ENCODE measurements around the gene GALNT10. TPM values are rescaled to one million over a fixed set of nuclear protein-coding genes. Genes with fewer than 3 reads are reported as not detected.

Gene GALNT10
- total and polyA plus RNA-seq, 2 experiments from 2014 or later = 3.2 to 12.9 TPM

GRCh38 chr5:154459015-154459414, 268.5 kb downstream of the GALNT10 start:
- no peak overlapping the region for H3K27ac Mint-ChIP-seq
- H3K9me2 ChIP-seq (ENCODE audit: insufficient read depth) = no peaks in the 10 kb centered on the region
- H3F3A ChIP-seq (replicated peaks; ENCODE audit: low read depth) = no peaks in the 10 kb centered on the region
- no peaks in the 10 kb centered on the region for H3K9me3 Mint-ChIP-seq
- H3K79me2 ChIP-seq (replicated peaks; ENCODE audit: insufficient read depth) = no peaks in the 10 kb centered on the region
- DNase-seq (ENCODE audit: low spot score) = no peak
- H3K4me3 ChIP-seq = no peak overlapping the region
- no peaks in the 10 kb centered on the region for H4K20me1 ChIP-seq (replicated peaks; ENCODE audit: insufficient read depth)
- H3K27me3 Mint-ChIP-seq (ENCODE audit: insufficient read depth, low read depth, poor library complexity) = no peaks in the 10 kb centered on the region
- H2AFZ ChIP-seq = no peak overlapping the region
- H3K4me1 ChIP-seq (ENCODE audit: insufficient read depth) = peaks cover 5% of the 10 kb centered on the region; the same call in 1 of the 2 replicates
- no peak for ATAC-seq
- H3K36me3 ChIP-seq (ENCODE audit: insufficient read depth) = 0 out of 2 replicates have a peak, but pooled peaks cover 7% of the 10 kb centered on the region
- no peak overlapping the region for H3K4me2 ChIP-seq
- no peak overlapping the region for H3K27ac ChIP-seq (ENCODE audit: low read depth)
- H3K36me3 Mint-ChIP-seq (ENCODE audit: low read depth) = peaks cover 3% of the 10 kb centered on the region; the same call in 1 of the 3 replicates
- no peak overlapping the region for H3K4me3 Mint-ChIP-seq
- no peaks in the 10 kb centered on the region for H3K27me3 ChIP-seq (ENCODE audit: insufficient read depth)
- peaks cover 6% of the 10 kb centered on the region; the same call in 2 of the 3 replicates for H3K4me1 Mint-ChIP-seq
- TF ChIP-seq CREB1 (CRISPR knock-in tag; IDR thresholded peaks at IDR 0.05; ENCODE audit: low read depth) = no peak
- no peak for TF ChIP-seq EZH2phosphoT487 (IDR thresholded peaks at IDR 0.05; ENCODE audit: unreplicated experiment)
- TF ChIP-seq POLR2AphosphoS5 (IDR thresholded peaks at IDR 0.05; ENCODE audit: low read depth) = no peak
- no peak for TF ChIP-seq ZNF331 (CRISPR knock-in tag; IDR thresholded peaks at IDR 0.05; ENCODE audit: low read depth)
- no peak for TF ChIP-seq STAT1 (IDR thresholded peaks at IDR 0.05; ENCODE audit: unreplicated experiment)
- no peak for TF ChIP-seq REST (IDR thresholded peaks at IDR 0.05; ENCODE audit: unreplicated experiment)
- no peak for TF ChIP-seq ZNF114 (CRISPR knock-in tag; IDR thresholded peaks at IDR 0.05)
- no peak for TF ChIP-seq JUNB (IDR thresholded peaks at IDR 0.05; ENCODE audit: unreplicated experiment)
- no peak for TF ChIP-seq ETS1 (IDR thresholded peaks at IDR 0.05)
- TF ChIP-seq NANOG (IDR thresholded peaks at IDR 0.05; ENCODE audit: borderline replicate concordance) = no peak
- TF ChIP-seq EZH2 (IDR thresholded peaks at IDR 0.05; ENCODE audit: low read depth, unreplicated experiment) = no peak
- TF ChIP-seq CTCF (conservative IDR thresholded peaks at IDR 0.05; ENCODE audit: low read depth in 2 of 2) = no peak
- TF ChIP-seq ZNF462 (CRISPR knock-in tag; IDR thresholded peaks at IDR 0.05) = no peak

Measured in GM23338 (cell line).